Psoas muscle (tissue), 8 donors: ENCODE data around the gene WDR49. TPM values are rescaled to one million over a fixed set of nuclear protein-coding genes. Genes with fewer than 3 reads are reported as not detected.

Experiments used
- ATAC-seq, 4 donors: fragments of 200-7000 bp; cut with Tn5 transposase; one replicate each; pipeline ENCODE4 v1.9.1; 2020; ENCODE audit warnings: moderate library complexity in 3 of 4, mild to moderate bottlenecking in 2 of 4
- DNase-seq, 2 donors: peaks; one replicate each; pipeline ENCODE4 v3.0.0-alpha.2; 2020
- H3K27ac ChIP-seq: fragments of 200-600 bp; one replicate; pipeline ENCODE4 v1.8.0; 2022
- H3K27me3 ChIP-seq, 3 donors: fragments of 200-600 bp in 1 of 3; one replicate each; pipeline versions ENCODE4 v1.6.1 to v1.8.0; 2013 to 2022; ENCODE audit warnings: low read length in 2 of 3, mild to moderate bottlenecking in 2 of 3, moderate library complexity in 1 of 3; ENCODE audit not compliant: insufficient read depth in 3 of 3
- H3K36me3 ChIP-seq, 2 donors: fragments of 200-600 bp in 1 of 2; one replicate each; pipeline versions ENCODE4 v1.6.1 to v1.8.0; 2013 to 2022; ENCODE audit warnings: low read depth in 1 of 2, mild to moderate bottlenecking in 1 of 2, moderate library complexity in 1 of 2; ENCODE audit not compliant: insufficient read depth in 1 of 2
- H3K4me1 ChIP-seq: fragments of 200-600 bp; one replicate; pipeline ENCODE4 v1.8.0; 2022
- H3K4me3 ChIP-seq: fragments of 200-600 bp; one replicate; pipeline ENCODE4 v1.8.0; 2022; ENCODE audit warnings: mild to moderate bottlenecking
- H3K9me3 ChIP-seq: fragments of 200-600 bp; one replicate; pipeline ENCODE4 v1.8.0; 2022
- CTCF ChIP-seq: fragments of 200-600 bp; IDR thresholded peaks from one replicate; pipeline ENCODE4 v1.8.0; 2022; ENCODE audit warnings: antibody characterized with exemption
- WGBS, 3 donors: extraction: QIAGEN DNeasy Blood & Tissue Kit; methylation state at CpG; one replicate each; pipeline versions ENCODE4 v1.1.6 to v1.1.7; 2013; 5-methylcytosine and 5-hydroxymethylcytosine counted together
- intact Hi-C, 2 donors: fragments of 100-400 bp; cut with DNase I; formaldehyde crosslinking; loops; one replicate each; pipeline versions ENCODE4 v1.11.0 to v1.14.2; 2022
- long read RNA-seq, 2 donors: library from polyadenylated mRNA; unstranded; transcript quantifications; one replicate each; pipeline ENCODE4 v2.0.0, GENCODE V29; 2021
- polyA plus RNA-seq, 3 donors: library from polyadenylated mRNA; stranded (reverse); fragments of 200-250 nt; gene quantifications; one replicate each; pipeline ENCODE4 v1.2.3, GENCODE V29; 2013
- total RNA-seq, 4 donors: library from RNA; stranded (reverse); fragmentation: NEBNext Ultra II Directional in 2 of 4; extraction: Animal tissue kit (Norgen Biotek cat#: 25700) in 2 of 4; gene quantifications; one replicate each; pipeline versions ENCODE4 v1.2.1 to v1.2.4, GENCODE V29; 2021 to 2023
- donor health status: healthy with polysubstance abuse.
- donor health status: DM: no; HTN: no; CAD: no; lungs with moderate emphysema.
- donor health status: Bipolar disorder and iron deficiency.
- donor health status: healthy.
- donor health status: DM: yes; HTN: yes; CAD: no.
- donor health status: DM: no; HTN: no; CAD: no.
- donor health status: DM: no; HTN: no; CAD: no.
- donor health status: DM: yes; HTN: yes; CAD: no.

Gene WDR49
- 1 to 10 TPM in 1 of 4 donors, under 1 TPM in 2, not detected in 1; 0.36 to 4.4 (median 0.86) TPM for total RNA-seq
- polyA plus RNA-seq: under 1 TPM in 1 of 3 donors, not detected in 2; 0.03 TPM
- long read RNA-seq, donor 1: 0 reads
- long read RNA-seq, donor 2: 0 reads

GRCh38 chr3:167653760-167654159 lies at the start of gene WDR49:
TSS of gene WDR49 (minus strand) at chr3:167653942. CDS start at chr3:167653425, 517 bp downstream.
- no peaks in the 10 kb centered on the region for H3K9me3 ChIP-seq
- H3K27ac ChIP-seq: no peak within 1 kb of the TSS
- H3K4me3 ChIP-seq: no peak within 1 kb of the TSS
- WGBS, 3 donors: 53 to 65% (median 58%) methylated on average over 1 of the region's 1 CpG
- H3K27me3 ChIP-seq: peaks cover 0 to 2% (median 0%) of the 10 kb centered on the region in 3 donors
- intact Hi-C loops: no loop called here
- ATAC-seq (no peak), DNase-seq (no peak)
- no peak for TF ChIP-seq CTCF
- H3K36me3 ChIP-seq: no peaks in the 10 kb centered on the region
- H3K4me1 ChIP-seq: no peaks in the 10 kb centered on the region

- Histone ChIP-seq H3K4me1 (no peaks in the 10 kb centered on the region), H3K27ac (no peak overlapping the region), H3K9me3 (no peaks in the 10 kb centered on the region), H3K36me3 (peaks cover 0 to 42% of the 10 kb centered on the region in 2 donors), H3K4me3 (no peak overlapping the region), H3K27me3 (no peaks in the 10 kb centered on the region)
- intact Hi-C loops: no loop called here
- ATAC-seq (no peak), DNase-seq (no peak)
- TF ChIP-seq CTCF: no peak
- WGBS, 3 donors: 98% methylated on average over 2 of the region's 2 CpGs
Measured at GRCh38 chr3:167700926-167701325, 47.2 kb upstream of the WDR49 start.

DNA sequence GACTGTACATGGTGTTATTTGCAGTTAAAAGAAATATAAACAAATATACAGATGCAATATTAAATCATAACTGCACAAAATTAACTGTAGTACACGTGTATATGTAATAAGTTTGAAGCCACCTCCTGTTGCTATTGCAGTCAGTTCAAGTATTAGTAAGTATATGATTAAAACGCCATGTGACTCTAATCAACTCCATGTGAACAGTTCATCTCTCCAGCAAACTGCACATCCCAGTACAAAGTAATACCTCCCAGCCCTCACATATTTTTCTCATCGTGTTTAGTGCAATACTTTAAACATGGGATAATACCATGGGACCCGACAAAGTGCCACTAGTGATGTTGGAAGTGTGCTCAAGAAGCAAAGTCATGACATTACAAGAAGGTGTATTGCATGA lies 46.3 kb upstream of the WDR49 start:
- ATAC-seq (no peak), DNase-seq (no peak)
- Histone ChIP-seq H3K27ac (no peak overlapping the region), H3K27me3 (no peaks in the 10 kb centered on the region), H3K36me3 (peaks cover 0 to 49% of the 10 kb centered on the region in 2 donors), H3K4me3 (no peak overlapping the region), H3K4me1 (no peaks in the 10 kb centered on the region), H3K9me3 (no peaks in the 10 kb centered on the region)
- WGBS, 3 donors: 87 to 93% (median 89%) methylated on average over 4 of the region's 4 CpGs
- no peak for TF ChIP-seq CTCF
- intact Hi-C loops: no loop called here

- intact Hi-C loops: no loop called here
- Histone ChIP-seq H3K36me3 (peaks cover 0 to 75% of the 10 kb centered on the region in 2 donors), H3K27ac (no peak overlapping the region), H3K9me3 (no peaks in the 10 kb centered on the region), H3K27me3 (no peaks in the 10 kb centered on the region), H3K4me3 (no peak overlapping the region), H3K4me1 (no peaks in the 10 kb centered on the region)
- DNase-seq (no peak), ATAC-seq (no peak)
- WGBS, 3 donors: 95 to 98% (median 97%) methylated on average over 2 of the region's 2 CpGs
- no peak for TF ChIP-seq CTCF
Measured at GRCh38 chr3:167694121-167694520, 40.4 kb upstream of the WDR49 start.

- intact Hi-C loops: no loop called here
- no peaks in the 10 kb centered on the region for H3K4me1 ChIP-seq
- 57 to 88% (median 66%) methylated on average over 3 of the region's 3 CpGs for WGBS, 3 donors
- H3K4me3 ChIP-seq: no peak overlapping the region
- H3K27me3 ChIP-seq: no peaks in the 10 kb centered on the region
- no peak overlapping the region for H3K27ac ChIP-seq
- no peaks in the 10 kb centered on the region for H3K9me3 ChIP-seq
- TF ChIP-seq CTCF: no peak
- peaks cover 0 to 80% of the 10 kb centered on the region in 2 donors for H3K36me3 ChIP-seq
- no peak for ATAC-seq
- DNase-seq: no peak
Measured at GRCh38 chr3:167691366-167691765, 37.6 kb upstream of the WDR49 start.
